Measurements from ENCODE around the gene AVP.

DNA sequence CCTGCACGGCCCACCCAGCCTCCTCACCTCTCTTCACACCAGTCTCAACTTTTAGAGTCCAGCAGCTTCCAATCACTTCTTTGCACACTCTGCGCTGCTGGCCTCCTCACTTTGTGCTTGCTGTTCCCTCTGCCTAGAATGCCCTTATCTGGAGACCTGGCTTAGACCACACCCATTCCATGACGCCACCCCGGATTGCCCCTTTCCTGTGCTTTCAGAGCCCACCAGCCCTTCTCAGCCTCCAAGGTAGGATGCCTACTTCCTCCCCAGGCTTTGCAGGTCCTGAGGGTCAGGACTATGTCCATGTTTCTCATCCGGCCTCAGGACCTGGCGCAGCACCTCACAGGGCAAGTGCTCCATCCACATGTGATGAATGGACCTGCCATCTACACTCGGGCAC, 27.0 kb upstream of the AVP start:
- TF ChIP-seq YY1 (IDR thresholded peaks at IDR 0.05) (no peak), RAD21 (IDR thresholded peaks at IDR 0.05) (no peak), RXRA (IDR thresholded peaks at IDR 0.05) (no peak), FOXA1 (IDR thresholded peaks at IDR 0.05) (no peak)
- TF ChIP-seq, protein P1, sequence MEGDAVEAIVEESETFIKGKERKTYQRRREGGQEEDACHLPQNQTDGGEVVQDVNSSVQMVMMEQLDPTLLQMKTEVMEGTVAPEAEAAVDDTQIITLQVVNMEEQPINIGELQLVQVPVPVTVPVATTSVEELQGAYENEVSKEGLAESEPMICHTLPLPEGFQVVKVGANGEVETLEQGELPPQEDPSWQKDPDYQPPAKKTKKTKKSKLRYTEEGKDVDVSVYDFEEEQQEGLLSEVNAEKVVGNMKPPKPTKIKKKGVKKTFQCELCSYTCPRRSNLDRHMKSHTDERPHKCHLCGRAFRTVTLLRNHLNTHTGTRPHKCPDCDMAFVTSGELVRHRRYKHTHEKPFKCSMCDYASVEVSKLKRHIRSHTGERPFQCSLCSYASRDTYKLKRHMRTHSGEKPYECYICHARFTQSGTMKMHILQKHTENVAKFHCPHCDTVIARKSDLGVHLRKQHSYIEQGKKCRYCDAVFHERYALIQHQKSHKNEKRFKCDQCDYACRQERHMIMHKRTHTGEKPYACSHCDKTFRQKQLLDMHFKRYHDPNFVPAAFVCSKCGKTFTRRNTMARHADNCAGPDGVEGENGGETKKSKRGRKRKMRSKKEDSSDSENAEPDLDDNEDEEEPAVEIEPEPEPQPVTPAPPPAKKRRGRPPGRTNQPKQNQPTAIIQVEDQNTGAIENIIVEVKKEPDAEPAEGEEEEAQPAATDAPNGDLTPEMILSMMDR (IDR thresholded peaks at IDR 0.05; ENCODE audit: low read depth, low read length, missing input control): no peak
- TF ChIP-seq, protein P2, sequence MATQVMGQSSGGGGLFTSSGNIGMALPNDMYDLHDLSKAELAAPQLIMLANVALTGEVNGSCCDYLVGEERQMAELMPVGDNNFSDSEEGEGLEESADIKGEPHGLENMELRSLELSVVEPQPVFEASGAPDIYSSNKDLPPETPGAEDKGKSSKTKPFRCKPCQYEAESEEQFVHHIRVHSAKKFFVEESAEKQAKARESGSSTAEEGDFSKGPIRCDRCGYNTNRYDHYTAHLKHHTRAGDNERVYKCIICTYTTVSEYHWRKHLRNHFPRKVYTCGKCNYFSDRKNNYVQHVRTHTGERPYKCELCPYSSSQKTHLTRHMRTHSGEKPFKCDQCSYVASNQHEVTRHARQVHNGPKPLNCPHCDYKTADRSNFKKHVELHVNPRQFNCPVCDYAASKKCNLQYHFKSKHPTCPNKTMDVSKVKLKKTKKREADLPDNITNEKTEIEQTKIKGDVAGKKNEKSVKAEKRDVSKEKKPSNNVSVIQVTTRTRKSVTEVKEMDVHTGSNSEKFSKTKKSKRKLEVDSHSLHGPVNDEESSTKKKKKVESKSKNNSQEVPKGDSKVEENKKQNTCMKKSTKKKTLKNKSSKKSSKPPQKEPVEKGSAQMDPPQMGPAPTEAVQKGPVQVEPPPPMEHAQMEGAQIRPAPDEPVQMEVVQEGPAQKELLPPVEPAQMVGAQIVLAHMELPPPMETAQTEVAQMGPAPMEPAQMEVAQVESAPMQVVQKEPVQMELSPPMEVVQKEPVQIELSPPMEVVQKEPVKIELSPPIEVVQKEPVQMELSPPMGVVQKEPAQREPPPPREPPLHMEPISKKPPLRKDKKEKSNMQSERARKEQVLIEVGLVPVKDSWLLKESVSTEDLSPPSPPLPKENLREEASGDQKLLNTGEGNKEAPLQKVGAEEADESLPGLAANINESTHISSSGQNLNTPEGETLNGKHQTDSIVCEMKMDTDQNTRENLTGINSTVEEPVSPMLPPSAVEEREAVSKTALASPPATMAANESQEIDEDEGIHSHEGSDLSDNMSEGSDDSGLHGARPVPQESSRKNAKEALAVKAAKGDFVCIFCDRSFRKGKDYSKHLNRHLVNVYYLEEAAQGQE (IDR thresholded peaks at IDR 0.05): no peak
- TF ChIP-seq, protein P3, sequence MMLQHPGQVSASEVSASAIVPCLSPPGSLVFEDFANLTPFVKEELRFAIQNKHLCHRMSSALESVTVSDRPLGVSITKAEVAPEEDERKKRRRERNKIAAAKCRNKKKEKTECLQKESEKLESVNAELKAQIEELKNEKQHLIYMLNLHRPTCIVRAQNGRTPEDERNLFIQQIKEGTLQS (IDR thresholded peaks at IDR 0.05): no peak
